Smooth muscle cell of the brain vasculature (primary cell): ENCODE results near the gene GPR63.

Source experiments
- DNase-seq: peaks from one replicate; pipeline ENCODE4 v3.0.0-alpha.2; 2012; ENCODE audit warnings: low read depth, low spot score

GPR63 gene

GRCh38 chr6:96760153-96760687 lies 77.1 kb downstream of the GPR63 start:
- DNase-seq: no peak

DNA sequence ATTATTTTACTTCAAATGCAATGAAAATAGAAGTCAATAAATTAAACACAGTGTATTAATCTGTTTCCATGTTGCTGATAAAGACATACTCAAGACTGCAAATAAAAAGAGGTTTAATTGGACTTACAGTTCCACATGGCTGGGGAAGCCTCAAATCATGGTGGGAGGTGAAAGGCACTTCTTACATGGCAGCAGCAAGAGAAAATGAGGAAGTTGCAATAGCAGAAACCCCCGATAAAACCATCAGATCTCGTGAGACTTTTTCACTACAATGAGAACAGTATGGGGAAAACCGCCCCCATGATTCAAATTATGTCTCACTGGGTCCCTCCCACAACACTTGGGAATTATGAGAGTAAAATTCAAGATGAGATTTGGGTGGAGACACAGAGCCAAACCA lies 82.2 kb downstream of the GPR63 start:
- no peak for DNase-seq

DNA sequence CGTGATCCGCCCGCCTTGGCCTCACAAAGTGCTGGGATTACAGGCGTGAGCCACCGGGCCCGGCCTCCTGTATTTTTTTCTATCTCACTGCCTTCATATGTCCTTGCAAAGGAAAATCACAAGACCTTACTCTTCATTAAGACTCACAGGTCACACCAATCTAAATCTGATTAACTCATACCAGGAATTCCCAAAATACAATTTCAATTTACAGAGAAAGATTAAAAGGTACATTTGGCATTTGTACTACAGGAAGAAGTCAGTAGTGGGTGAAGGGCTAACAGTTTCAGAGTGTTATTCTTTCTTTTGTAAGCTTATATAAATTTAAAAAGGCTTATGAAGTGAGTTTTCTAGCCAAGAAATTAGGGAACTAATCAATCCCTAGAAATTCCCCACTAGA lies 87.4 kb downstream of the GPR63 start:
- DNase-seq: no peak
